Endothelial cell of umbilical vein (primary cell): ENCODE data around the gene COPS3.

Source experiments
- MYC ChIP-seq: IDR thresholded peaks from one replicate; pipeline ENCODE4 v1.6.1; 2011; ENCODE audit warnings: mild to moderate bottlenecking, low read depth, low read length
- POLR2A ChIP-seq: IDR thresholded peaks from 2 replicates; pipeline ENCODE4 v1.6.1; 2012; ENCODE audit warnings: low read depth, mild to moderate bottlenecking, control low read depth, low read length
- POLR2AphosphoS5 ChIP-seq: IDR thresholded peaks from 2 replicates; pipeline ENCODE4 v1.6.1; 2012; ENCODE audit warnings: low read depth, mild to moderate bottlenecking, control low read depth, low read length, moderate library complexity; ENCODE audit not compliant: insufficient read depth
- TF ChIP-seq, protein P1 (sequence below): IDR thresholded peaks from 2 replicates; pipeline ENCODE4 v1.6.1; 2011; ENCODE audit not compliant: insufficient read depth, insufficient read length
- TF ChIP-seq, protein P2 (sequence below), 2 donors: IDR thresholded peaks; 1 replicate in 1 of 2; 2 replicates in 1 of 2; pipeline ENCODE4 v1.5.1; 2011; ENCODE audit warnings: low read length in 2 of 2, mild to moderate bottlenecking in 2 of 2, moderate library complexity in 2 of 2, control low read depth in 1 of 2, inconsistent platforms in 1 of 2, low read depth in 1 of 2; ENCODE audit not compliant: insufficient read depth in 1 of 2; ENCODE audit errors: extremely low read depth in 1 of 2

DNA sequence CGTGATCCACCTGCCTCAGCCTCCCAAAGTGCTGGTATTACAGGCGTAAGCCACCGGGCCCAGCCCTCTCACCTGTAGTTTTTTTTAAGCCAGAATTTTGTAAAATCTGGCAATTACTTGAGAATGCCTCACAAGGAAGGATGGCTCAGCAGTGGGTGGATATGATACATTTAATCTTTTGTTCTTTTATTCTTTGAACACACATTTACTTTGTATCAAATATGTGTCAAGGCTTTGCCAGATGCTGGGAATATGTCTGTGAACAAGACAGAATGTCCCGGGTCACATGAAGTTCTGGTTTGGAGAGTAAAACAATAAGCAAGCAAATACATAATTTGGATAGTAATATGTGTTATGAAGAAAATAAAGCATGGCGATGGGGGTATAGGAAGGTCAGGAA, 4.9 kb upstream of the COPS3 start:
- TF ChIP-seq POLR2AphosphoS5 (no peak), POLR2A (no peak), MYC (no peak)
- TF ChIP-seq, protein P1, sequence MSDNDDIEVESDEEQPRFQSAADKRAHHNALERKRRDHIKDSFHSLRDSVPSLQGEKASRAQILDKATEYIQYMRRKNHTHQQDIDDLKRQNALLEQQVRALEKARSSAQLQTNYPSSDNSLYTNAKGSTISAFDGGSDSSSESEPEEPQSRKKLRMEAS: no peak
- TF ChIP-seq, protein P2, sequence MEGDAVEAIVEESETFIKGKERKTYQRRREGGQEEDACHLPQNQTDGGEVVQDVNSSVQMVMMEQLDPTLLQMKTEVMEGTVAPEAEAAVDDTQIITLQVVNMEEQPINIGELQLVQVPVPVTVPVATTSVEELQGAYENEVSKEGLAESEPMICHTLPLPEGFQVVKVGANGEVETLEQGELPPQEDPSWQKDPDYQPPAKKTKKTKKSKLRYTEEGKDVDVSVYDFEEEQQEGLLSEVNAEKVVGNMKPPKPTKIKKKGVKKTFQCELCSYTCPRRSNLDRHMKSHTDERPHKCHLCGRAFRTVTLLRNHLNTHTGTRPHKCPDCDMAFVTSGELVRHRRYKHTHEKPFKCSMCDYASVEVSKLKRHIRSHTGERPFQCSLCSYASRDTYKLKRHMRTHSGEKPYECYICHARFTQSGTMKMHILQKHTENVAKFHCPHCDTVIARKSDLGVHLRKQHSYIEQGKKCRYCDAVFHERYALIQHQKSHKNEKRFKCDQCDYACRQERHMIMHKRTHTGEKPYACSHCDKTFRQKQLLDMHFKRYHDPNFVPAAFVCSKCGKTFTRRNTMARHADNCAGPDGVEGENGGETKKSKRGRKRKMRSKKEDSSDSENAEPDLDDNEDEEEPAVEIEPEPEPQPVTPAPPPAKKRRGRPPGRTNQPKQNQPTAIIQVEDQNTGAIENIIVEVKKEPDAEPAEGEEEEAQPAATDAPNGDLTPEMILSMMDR (IDR thresholded peaks at IDR 0.05; ENCODE audit: extremely low read depth in 1 of 2, insufficient read depth in 1 of 2, low read depth in 1 of 2, low read length in 2 of 2): no peak
